GM21528 (cell line): Measurements from ENCODE around the gene C5AR2.
"Not testable (repeated sequence)": the region's sequence is repeated elsewhere in the genome, so short reads cannot be mapped to it uniquely, and the experiment has no call there.

Experiments
- ATAC-seq: cut with Tn5 transposase; IDR thresholded peaks from one replicate; pipeline ENCODE4 v1.9.1; 2021; ENCODE audit warnings: mild to moderate bottlenecking, moderate library complexity; ENCODE audit not compliant: unreplicated experiment, low FRiP score

The C5AR2 gene

DNA sequence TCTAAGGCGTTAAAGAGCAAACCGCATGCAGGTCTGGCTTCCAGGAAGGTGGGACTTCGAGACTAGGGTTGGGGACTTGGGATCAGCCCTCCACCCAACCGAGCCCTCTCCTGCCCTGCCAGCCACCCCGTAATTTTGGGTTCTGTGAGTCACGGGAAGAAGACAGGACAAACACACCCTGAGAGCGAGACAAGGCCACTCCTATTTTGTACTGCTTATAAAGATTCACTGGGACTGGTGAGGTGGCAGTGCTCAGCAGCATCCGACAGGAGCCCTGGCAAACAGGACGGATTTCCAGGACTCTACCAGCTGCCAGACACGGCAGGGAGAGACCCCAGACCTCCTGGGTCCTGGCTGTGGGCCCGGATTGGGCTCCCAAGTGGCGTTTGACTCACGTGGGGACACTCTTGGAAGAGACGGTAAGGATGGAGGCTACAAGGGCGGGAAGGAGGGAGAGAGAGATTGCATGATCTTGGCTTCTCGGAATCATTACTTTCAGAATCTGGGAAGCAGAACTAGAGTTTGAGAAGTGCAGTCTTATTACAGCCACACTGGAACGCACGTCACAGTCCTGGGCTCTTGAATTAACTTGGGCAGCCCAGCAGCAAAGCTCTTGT, at the start of gene C5AR2:
C5AR2 (plus strand) TSS at position 245 of the 617 bp plus-strand sequence. CDS start 8,625 bp downstream, outside the sequence.
- ATAC-seq: no peak

DNA sequence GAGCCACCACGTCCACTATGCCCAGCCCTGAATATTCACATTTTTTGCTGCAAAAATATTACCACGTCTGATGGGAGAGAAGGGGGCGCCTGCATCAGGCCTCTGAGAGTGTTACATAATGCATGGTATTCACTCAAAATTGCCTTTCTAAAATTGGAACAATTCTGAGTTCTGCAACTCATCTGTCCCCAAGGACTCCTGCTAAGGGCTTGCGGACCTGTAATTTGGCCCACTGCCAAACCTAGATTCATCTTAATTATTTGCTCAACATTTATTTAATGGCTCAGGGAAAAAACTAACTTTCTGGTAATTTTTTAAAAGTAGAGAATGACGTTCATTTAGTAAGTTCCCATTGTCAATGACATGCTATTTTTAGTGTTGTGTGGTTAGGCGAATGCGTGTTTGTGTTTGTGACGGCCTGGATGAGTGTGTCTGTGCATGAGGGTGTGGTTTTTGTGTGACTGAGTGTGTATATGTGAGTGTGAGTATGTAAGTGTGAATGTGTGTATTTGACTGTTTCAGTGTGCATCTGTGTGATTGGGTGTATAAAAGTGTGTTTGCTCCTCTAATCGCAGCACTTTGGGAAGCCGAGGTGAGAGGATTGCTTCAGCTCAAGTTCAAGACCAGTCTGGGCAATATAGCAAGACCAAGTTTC, 48.4 kb upstream of the C5AR2 start:
- no peak for ATAC-seq

DNA sequence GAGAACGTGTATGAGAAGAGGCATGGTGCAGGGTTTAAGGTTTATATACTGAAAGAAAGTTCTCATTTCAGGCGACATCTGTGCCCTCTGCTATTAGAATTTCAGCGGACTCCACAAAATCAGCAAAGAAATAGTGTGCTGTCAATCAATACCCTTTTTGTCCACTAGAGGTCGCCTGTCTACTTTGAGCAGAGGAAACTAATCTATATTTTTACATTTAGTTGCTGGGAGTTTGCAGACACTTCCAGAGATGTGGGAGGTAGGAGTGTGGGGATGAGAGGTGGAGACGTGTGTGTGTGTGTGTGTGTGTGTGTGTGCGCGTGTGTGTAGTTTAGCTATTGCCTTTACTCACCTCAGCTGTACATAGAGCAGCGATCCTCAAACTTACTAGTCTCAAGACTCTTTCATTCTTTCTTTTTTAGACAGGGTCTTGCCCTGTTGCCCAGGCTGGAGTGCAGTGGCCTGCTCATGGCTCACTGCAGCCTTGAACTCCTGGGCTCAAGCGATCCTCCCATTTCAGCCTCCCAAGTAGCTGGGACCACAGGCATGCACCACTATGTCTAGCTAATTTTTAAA, 47.6 kb upstream of the C5AR2 start:
- ATAC-seq: no peak

- ATAC-seq: no peak
These were observed 35.9 kb upstream of the C5AR2 start for GRCh38 chr19:47296036-47296435.

DNA sequence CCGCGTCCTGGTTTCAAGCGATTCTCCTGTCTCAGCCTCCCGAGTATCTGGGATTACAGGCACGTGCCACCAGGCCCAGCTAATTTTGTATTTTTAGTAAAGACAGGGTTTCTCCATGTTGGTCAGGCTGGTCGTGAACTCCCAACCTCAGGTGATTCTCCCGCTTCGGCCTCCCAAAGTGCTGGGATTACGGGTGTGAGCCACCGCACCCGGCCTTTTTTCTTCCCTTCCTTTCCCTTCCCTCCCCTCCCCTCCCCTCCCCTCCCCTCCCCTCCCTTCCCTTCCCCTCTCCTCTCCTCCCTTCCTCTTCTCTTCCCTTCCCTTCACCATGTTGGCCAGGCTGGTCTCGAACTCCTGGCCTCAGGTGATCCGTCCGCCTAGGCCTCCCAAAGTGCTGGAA, 31.1 kb upstream of the C5AR2 start:
- ATAC-seq: not testable (repeated sequence)

DNA sequence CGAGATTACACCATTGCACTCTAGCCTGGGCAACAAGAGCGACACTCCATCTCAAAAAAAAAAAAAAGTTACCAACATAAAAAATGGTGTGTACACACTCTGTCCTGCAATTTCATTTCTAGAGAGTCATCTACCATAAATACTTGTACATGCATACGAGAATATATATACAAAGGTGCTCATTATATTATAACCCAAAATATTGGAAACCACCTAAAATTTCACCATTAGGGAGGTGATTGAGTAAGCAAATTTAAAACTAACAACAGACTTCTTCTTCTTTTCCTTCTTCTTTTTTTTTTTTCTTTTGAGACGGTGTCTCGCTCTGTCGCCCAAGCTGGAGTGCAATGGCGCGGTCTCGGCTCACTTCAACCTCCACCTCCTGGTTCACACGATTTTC, 29.7 kb upstream of the C5AR2 start:
- no peak for ATAC-seq

- no peak for ATAC-seq
These were observed 28.0 kb upstream of the C5AR2 start for GRCh38 chr19:47303966-47304365.

DNA sequence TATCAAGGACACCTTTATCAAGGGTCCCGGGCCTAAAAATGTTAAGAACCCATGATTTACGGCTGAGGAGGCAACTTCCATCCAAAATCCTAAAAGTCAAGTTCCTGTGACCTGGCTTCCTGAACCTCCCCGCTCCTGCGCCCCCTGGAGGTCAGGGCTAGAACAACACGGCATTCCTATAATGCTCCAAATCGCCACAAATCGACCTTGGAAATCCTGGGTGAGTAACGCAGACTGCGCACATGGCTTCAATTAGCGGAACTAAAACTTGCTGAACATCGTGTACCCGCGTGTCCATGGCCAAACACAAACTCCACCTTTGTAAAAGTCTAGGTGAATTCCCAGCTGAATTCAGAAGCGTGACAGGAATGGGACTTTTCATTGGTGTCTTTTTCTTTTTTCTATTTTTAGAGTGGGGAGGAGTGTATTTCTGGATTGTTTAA, 26.6 kb upstream of the C5AR2 start:
- ATAC-seq: no peak

GRCh38 chr19:47306303-47306702, 25.7 kb upstream of the C5AR2 start:
- ATAC-seq: no peak

DNA sequence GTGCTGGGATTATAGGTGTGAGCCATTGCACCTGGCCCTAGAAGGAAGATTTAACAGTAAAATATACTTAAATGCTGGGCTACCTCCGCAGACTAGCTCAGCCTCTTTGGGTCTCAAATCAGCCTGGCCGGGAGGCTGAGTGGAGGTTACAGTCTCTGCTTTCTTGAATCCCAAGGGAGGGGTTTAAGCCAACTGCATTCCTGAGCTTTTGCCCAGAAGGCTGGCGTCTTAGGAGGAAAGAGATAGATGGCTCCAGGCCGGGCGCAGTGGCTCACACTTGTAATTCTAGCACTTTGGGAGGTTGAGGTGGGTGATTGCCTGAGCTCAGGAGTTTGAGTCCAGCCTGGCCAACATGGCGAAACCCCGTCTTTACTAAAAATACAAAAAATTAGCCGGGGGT, 22.9 kb upstream of the C5AR2 start:
- no peak for ATAC-seq

DNA sequence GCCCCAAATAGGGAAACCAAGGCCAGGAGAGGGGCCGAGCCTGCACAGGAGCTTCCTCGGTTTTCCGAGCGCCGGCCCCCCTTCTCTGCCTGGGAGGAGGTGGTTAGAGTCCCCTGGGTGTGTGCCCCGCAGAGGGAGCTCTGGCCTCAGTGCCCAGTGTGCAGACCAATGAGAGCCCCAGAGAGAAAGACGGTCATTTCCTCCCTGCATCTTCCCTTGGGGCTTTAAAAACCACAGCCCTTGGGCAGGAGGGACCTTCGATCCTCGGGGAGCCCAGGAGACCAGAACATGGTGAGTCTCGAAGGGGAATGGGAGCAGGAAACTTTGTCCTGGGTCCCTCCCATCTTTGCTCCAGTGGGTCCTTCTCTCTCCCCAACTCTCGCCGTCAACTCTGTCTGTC, 22.4 kb upstream of the C5AR2 start, which contains the start of gene C5AR1:
C5AR1 (plus strand) TSS at position 254 of the 400 bp plus-strand sequence; CDS start at position 289, 35 bp downstream.
- no peak for ATAC-seq

- no peak for ATAC-seq
These were observed 21.7 kb upstream of the C5AR2 start for GRCh38 chr19:47310323-47310722.

- ATAC-seq: no peak
These were observed 21.2 kb upstream of the C5AR2 start for GRCh38 chr19:47310819-47311218.

- ATAC-seq: no peak
These were observed 19.5 kb upstream of the C5AR2 start for GRCh38 chr19:47312366-47313006.

- no peak for ATAC-seq
These were observed 18.1 kb upstream of the C5AR2 start for GRCh38 chr19:47313754-47314295.

DNA sequence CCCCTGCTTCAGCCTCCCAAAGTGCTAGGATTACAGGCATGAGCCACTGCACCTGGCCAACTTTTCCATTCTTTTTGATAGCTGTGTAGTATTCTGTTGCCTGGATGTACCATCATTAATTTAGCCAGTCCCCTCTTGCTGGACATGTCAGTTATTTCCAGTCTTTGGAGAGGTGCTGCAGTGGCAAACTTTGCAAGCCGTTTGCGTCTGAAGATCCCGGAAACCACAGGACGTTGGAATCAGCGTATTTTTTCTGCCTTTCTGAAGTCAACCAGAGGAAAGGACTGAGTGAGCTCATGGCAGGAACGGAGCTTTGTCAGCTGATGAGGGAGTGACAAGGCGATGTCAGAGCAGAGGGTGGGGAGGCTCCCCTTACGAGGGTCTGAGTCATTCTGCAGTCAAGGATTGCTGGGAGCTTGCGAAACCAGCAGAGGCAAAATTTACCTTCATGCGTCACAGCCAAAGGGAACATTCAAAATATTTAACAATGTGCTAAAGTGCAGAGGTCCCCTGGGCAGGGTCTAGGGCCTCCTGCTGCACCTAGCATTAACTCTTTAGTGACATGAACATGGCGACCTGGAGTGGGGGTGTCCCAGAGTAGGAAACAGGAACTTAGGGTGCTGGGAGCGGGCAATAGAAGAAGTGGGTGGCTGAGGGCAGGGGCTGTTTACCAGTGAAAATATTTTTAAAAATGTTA, 16.7 kb upstream of the C5AR2 start:
- ATAC-seq: no peak

GRCh38 chr19:47316513-47316912, 15.5 kb upstream of the C5AR2 start:
- no peak for ATAC-seq

- no peak for ATAC-seq
These were observed 11.8 kb upstream of the C5AR2 start for GRCh38 chr19:47319923-47320871.

GRCh38 chr19:47321630-47322029, 10.3 kb upstream of the C5AR2 start:
- ATAC-seq: no peak
